ENCODE measurements around the gene CD247. TPM values are rescaled to one million over a fixed set of nuclear protein-coding genes. Genes with fewer than 3 reads are reported as not detected.

CD247 gene
- total RNA-seq, 1 experiment from 2014 or later: 1.4 TPM

DNA sequence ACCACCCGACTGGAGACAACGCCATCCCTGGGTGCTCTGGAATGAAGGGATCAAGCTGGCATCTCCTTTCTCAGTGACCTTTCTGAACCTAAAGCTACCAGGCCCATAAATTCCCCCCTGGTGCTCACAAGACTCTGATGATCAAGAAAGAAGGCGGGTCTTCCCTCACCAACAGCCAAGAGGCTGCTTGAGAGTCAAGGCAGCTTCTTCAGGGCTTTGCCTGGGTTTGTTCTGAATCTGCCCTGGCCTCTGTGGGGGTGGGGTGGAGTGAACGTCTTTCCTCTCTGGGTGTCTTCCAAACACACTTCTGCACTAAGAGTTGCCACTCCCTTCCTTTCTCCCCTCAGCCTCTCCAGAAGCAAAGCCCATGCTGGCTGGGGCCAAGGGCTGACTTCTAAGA lies 36.1 kb downstream of the CD247 start:
- H3K9me3 ChIP-seq (ENCODE audit: low read depth, low read length, poor library complexity, severe bottlenecking): no peaks in the 10 kb centered on the region
- no peaks in the 10 kb centered on the region for H3K4me1 ChIP-seq (ENCODE audit: insufficient read depth, low read length, poor library complexity, severe bottlenecking)
- TF ChIP-seq, protein P1, sequence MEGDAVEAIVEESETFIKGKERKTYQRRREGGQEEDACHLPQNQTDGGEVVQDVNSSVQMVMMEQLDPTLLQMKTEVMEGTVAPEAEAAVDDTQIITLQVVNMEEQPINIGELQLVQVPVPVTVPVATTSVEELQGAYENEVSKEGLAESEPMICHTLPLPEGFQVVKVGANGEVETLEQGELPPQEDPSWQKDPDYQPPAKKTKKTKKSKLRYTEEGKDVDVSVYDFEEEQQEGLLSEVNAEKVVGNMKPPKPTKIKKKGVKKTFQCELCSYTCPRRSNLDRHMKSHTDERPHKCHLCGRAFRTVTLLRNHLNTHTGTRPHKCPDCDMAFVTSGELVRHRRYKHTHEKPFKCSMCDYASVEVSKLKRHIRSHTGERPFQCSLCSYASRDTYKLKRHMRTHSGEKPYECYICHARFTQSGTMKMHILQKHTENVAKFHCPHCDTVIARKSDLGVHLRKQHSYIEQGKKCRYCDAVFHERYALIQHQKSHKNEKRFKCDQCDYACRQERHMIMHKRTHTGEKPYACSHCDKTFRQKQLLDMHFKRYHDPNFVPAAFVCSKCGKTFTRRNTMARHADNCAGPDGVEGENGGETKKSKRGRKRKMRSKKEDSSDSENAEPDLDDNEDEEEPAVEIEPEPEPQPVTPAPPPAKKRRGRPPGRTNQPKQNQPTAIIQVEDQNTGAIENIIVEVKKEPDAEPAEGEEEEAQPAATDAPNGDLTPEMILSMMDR (conservative IDR thresholded peaks at IDR 0.05; ENCODE audit: low read depth, low read length): no peak
- no peak for TF ChIP-seq EZH2 (IDR thresholded peaks at IDR 0.05; ENCODE audit: borderline replicate concordance, low read depth, low read length, poor library complexity, severe bottlenecking)
- DNase-seq (ENCODE audit: low spot score): no peak
- POLR2A ChIA-PET (ENCODE audit: low non-redundant PET): no interaction called here
- no peak overlapping the region for H3K27ac ChIP-seq (ENCODE audit: low read depth, low read length, poor library complexity, severe bottlenecking)
- CTCF ChIA-PET: no interaction called here
- BruUV-seq (replicated peaks): no TSS peak
- no peaks in the 10 kb centered on the region for H3K27me3 ChIP-seq (replicated peaks; ENCODE audit: insufficient read depth, low read depth, low read length, poor library complexity)
- no peaks in the 10 kb centered on the region for H3K36me3 ChIP-seq (ENCODE audit: insufficient read depth, low read length, poor library complexity, severe bottlenecking)
- intact Hi-C loops (cut with micrococcal nuclease; ENCODE audit: unreplicated experiment): no loop called here
- H3K4me3 ChIP-seq (ENCODE audit: low read depth, low read length, poor library complexity, severe bottlenecking): no peak overlapping the region

- ChIA-PET POLR2A (ENCODE audit: low non-redundant PET) (no interaction called here), CTCF (no interaction called here)
- Histone ChIP-seq H3K9me3 (ENCODE audit: low read depth, low read length, poor library complexity, severe bottlenecking) (no peaks in the 10 kb centered on the region), H3K4me3 (ENCODE audit: low read depth, low read length, poor library complexity, severe bottlenecking) (no peak overlapping the region), H3K27ac (ENCODE audit: low read depth, low read length, poor library complexity, severe bottlenecking) (no peak overlapping the region), H3K36me3 (ENCODE audit: insufficient read depth, low read length, poor library complexity, severe bottlenecking) (no peaks in the 10 kb centered on the region), H3K4me1 (ENCODE audit: insufficient read depth, low read length, poor library complexity, severe bottlenecking) (no peaks in the 10 kb centered on the region), H3K27me3 (replicated peaks; ENCODE audit: insufficient read depth, low read depth, low read length, poor library complexity) (no peaks in the 10 kb centered on the region)
- DNase-seq (ENCODE audit: low spot score): no peak
- BruUV-seq (replicated peaks): no TSS peak
- TF ChIP-seq, protein P1 (conservative IDR thresholded peaks at IDR 0.05; ENCODE audit: low read depth, low read length): no peak
- TF ChIP-seq EZH2 (IDR thresholded peaks at IDR 0.05; ENCODE audit: borderline replicate concordance, low read depth, low read length, poor library complexity, severe bottlenecking): no peak
- intact Hi-C loops (cut with micrococcal nuclease; ENCODE audit: unreplicated experiment): no loop called here
These were observed 38.9 kb downstream of the CD247 start for GRCh38 chr1:167479331-167479979.

- no TSS peak for BruUV-seq (replicated peaks)
- ChIA-PET CTCF (no interaction called here), POLR2A (ENCODE audit: low non-redundant PET) (interaction anchor here (0.6 kb wide), 1 partner anchor 17 kb away, joined by 4 read pairs; no protein-coding TSS in a partner anchor)
- no peak for TF ChIP-seq EZH2 (IDR thresholded peaks at IDR 0.05; ENCODE audit: borderline replicate concordance, low read depth, low read length, poor library complexity, severe bottlenecking)
- TF ChIP-seq, protein P1 (conservative IDR thresholded peaks at IDR 0.05; ENCODE audit: low read depth, low read length): no peak
- no peaks in the 10 kb centered on the region for H3K4me1 ChIP-seq (ENCODE audit: insufficient read depth, low read length, poor library complexity, severe bottlenecking)
- no peaks in the 10 kb centered on the region for H3K9me3 ChIP-seq (ENCODE audit: low read depth, low read length, poor library complexity, severe bottlenecking)
- no peak overlapping the region for H3K27ac ChIP-seq (ENCODE audit: low read depth, low read length, poor library complexity, severe bottlenecking)
- no peaks in the 10 kb centered on the region for H3K27me3 ChIP-seq (replicated peaks; ENCODE audit: insufficient read depth, low read depth, low read length, poor library complexity)
- no peak for DNase-seq (ENCODE audit: low spot score)
- intact Hi-C loops (cut with micrococcal nuclease; ENCODE audit: unreplicated experiment): no loop called here
- no peak overlapping the region for H3K4me3 ChIP-seq (ENCODE audit: low read depth, low read length, poor library complexity, severe bottlenecking)
- no peaks in the 10 kb centered on the region for H3K36me3 ChIP-seq (ENCODE audit: insufficient read depth, low read length, poor library complexity, severe bottlenecking)
These were observed 40.3 kb downstream of the CD247 start for GRCh38 chr1:167477986-167478385.
